ENCODE measurements around the gene PBX1.

- no peak for TF ChIP-seq CTCF (IDR thresholded peaks at IDR 0.05)
- no peak for TF ChIP-seq POLR2A (IDR thresholded peaks at IDR 0.05)
Observed at GRCh38 chr1:164609089-164609488, 50.1 kb downstream of the PBX1 start.

Measured in sigmoid colon (tissue), 3 donors.